HAP-1 (cell line): Measurements from ENCODE around the gene VEGFB.

ENCODE experiments used
- DNase-seq, 2 experiments: peaks; one replicate each; pipeline ENCODE4 v3.0.0-alpha.2; 2016 to 2020; ENCODE audit warnings: low spot score in 2 of 2
- H3K27me3 ChIP-seq: fragments of 250-450 bp; sonication (Bioruptor Pico); 2 replicates; pipeline ENCODE4 v1.5.1; 2020; ENCODE audit warnings: low read depth, mild to moderate bottlenecking, moderate library complexity
- H3K36me3 ChIP-seq: fragments of 250-450 bp; sonication (Bioruptor Pico); replicated peaks from 2 replicates; pipeline ENCODE4 v1.5.1; 2020; ENCODE audit warnings: mild to moderate bottlenecking
- H3K4me1 ChIP-seq: fragments of 250-450 bp; sonication (Bioruptor Pico); 2 replicates; pipeline ENCODE4 v1.5.1; 2020; ENCODE audit warnings: mild to moderate bottlenecking
- H3K4me3 ChIP-seq: fragments of 250-450 bp; sonication (Bioruptor Pico); 2 replicates; pipeline ENCODE4 v1.5.1; 2020; ENCODE audit warnings: mild to moderate bottlenecking, moderate library complexity
- H3K9me3 ChIP-seq: fragments of 250-450 bp; sonication (Bioruptor Pico); 2 replicates; pipeline ENCODE4 v1.5.1; 2020; ENCODE audit warnings: mild to moderate bottlenecking, moderate library complexity
- in situ Hi-C: fragments of 300-500 bp; cut with MboI; formaldehyde crosslinking; loops from 3 replicates; pipeline ENCODE4 v1.14.3; 2020; ENCODE audit warnings: low sequenced_read_pairs, inconsistent platforms, mixed read lengths

The VEGFB gene

GRCh38 chr11:64284962-64285884 lies 50.8 kb downstream of the VEGFB start, which contains the start of gene GPR137:
GPR137 (plus strand) TSS chr11:64285848; CDS start chr11:64286525, 677 bp downstream.
- peak within 1 kb of the TSS; percentile 77 for H3K4me3 ChIP-seq
- H3K4me1 ChIP-seq: peaks cover 14% of the 10 kb centered on the region
- DNase-seq: peak; percentile 55 to 89
- peaks cover 6% of the 10 kb centered on the region; the same call in 1 of the 2 replicates for H3K36me3 ChIP-seq
- H3K9me3 ChIP-seq: peaks cover 2% of the 10 kb centered on the region; the same call in 1 of the 2 replicates
- in situ Hi-C loops: no loop called here
- H3K27me3 ChIP-seq: peaks cover 2% of the 10 kb centered on the region; the same call in 1 of the 2 replicates

GRCh38 chr11:64285885-64286800 lies 51.8 kb downstream of the VEGFB start:
- Histone ChIP-seq H3K27me3 (peaks cover 11% of the 10 kb centered on the region), H3K9me3 (peaks cover 2% of the 10 kb centered on the region; the same call in 1 of the 2 replicates), H3K36me3 (peaks cover 6% of the 10 kb centered on the region; the same call in 1 of the 2 replicates), H3K4me3 (peak overlapping the region; percentile 77), H3K4me1 (peaks cover 14% of the 10 kb centered on the region)
- DNase-seq: no peak
- in situ Hi-C loops: no loop called here

GRCh38 chr11:64286801-64287159 lies 52.4 kb downstream of the VEGFB start:
- peaks cover 6% of the 10 kb centered on the region; the same call in 1 of the 2 replicates for H3K36me3 ChIP-seq
- H3K4me3 ChIP-seq: no peak overlapping the region
- in situ Hi-C loops: no loop called here
- H3K27me3 ChIP-seq: peaks cover 16% of the 10 kb centered on the region
- H3K4me1 ChIP-seq: peaks cover 14% of the 10 kb centered on the region
- H3K9me3 ChIP-seq: peaks cover 2% of the 10 kb centered on the region; the same call in 1 of the 2 replicates
- no peak for DNase-seq

GRCh38 chr11:64287676-64288352 lies 53.4 kb downstream of the VEGFB start:
- Histone ChIP-seq H3K27me3 (peaks cover 26% of the 10 kb centered on the region), H3K4me3 (no peak overlapping the region), H3K36me3 (no peaks in the 10 kb centered on the region; the same call in 1 of the 2 replicates), H3K4me1 (peaks cover 14% of the 10 kb centered on the region), H3K9me3 (peaks cover 2% of the 10 kb centered on the region; the same call in 1 of the 2 replicates)
- no peak for DNase-seq
- in situ Hi-C loops: no loop called here

- peaks cover 31% of the 10 kb centered on the region for H3K27me3 ChIP-seq
- peaks cover 2% of the 10 kb centered on the region; the same call in 1 of the 2 replicates for H3K9me3 ChIP-seq
- in situ Hi-C loops: no loop called here
Measured at GRCh38 chr11:64288353-64288750, 54.0 kb downstream of the VEGFB start.

More at GRCh38 chr11:64288353-64288750, 54.0 kb downstream of the VEGFB start:
- Histone ChIP-seq H3K4me3 (no peak overlapping the region), H3K4me1 (peaks cover 14% of the 10 kb centered on the region), H3K36me3 (no peaks in the 10 kb centered on the region; the same call in 1 of the 2 replicates)
- no peak for DNase-seq
